Rectal smooth muscle tissue (tissue), 1 donor: ENCODE results near the gene CTNNA3.

ENCODE experiments used
- H3K27ac ChIP-seq: one replicate; pipeline ENCODE4 v1.7.0; 2013; ENCODE audit warnings: low read depth, low read length, inconsistent platforms
- H3K27me3 ChIP-seq: one replicate; pipeline ENCODE4 v1.7.0; 2013; ENCODE audit warnings: low read length; ENCODE audit not compliant: control insufficient read depth, insufficient read depth
- H3K36me3 ChIP-seq: one replicate; pipeline ENCODE4 v1.7.0; 2013; ENCODE audit warnings: low read length; ENCODE audit not compliant: control insufficient read depth, insufficient read depth
- H3K4me1 ChIP-seq: one replicate; pipeline ENCODE4 v1.7.0; 2013; ENCODE audit warnings: low read length; ENCODE audit not compliant: control insufficient read depth, insufficient read depth
- H3K4me3 ChIP-seq: one replicate; pipeline ENCODE4 v1.7.0; 2013; ENCODE audit warnings: low read length
- H3K9ac ChIP-seq: one replicate; pipeline ENCODE4 v1.7.0; 2013; ENCODE audit warnings: low read length

CTNNA3 gene

GRCh38 chr10:66189271-66189670, 1506.7 kb downstream of the CTNNA3 start:
- Histone ChIP-seq H3K27ac (no peak overlapping the region), H3K4me3 (no peak overlapping the region), H3K4me1 (no peaks in the 10 kb centered on the region), H3K9ac (no peak overlapping the region), H3K27me3 (no peaks in the 10 kb centered on the region), H3K36me3 (no peaks in the 10 kb centered on the region)

- Histone ChIP-seq H3K4me1 (no peaks in the 10 kb centered on the region), H3K9ac (no peak overlapping the region), H3K27me3 (no peaks in the 10 kb centered on the region), H3K4me3 (no peak overlapping the region), H3K27ac (no peak overlapping the region), H3K36me3 (no peaks in the 10 kb centered on the region)
Measured at GRCh38 chr10:66187053-66187733, 1508.8 kb downstream of the CTNNA3 start.

- H3K4me1 ChIP-seq: no peaks in the 10 kb centered on the region
- H3K27me3 ChIP-seq: no peaks in the 10 kb centered on the region
- no peak overlapping the region for H3K9ac ChIP-seq
- no peak overlapping the region for H3K27ac ChIP-seq
- no peaks in the 10 kb centered on the region for H3K36me3 ChIP-seq
- H3K4me3 ChIP-seq: no peak overlapping the region
Measured at GRCh38 chr10:66183028-66183427, 1513.0 kb downstream of the CTNNA3 start.

GRCh38 chr10:66180581-66181318, 1515.2 kb downstream of the CTNNA3 start:
- Histone ChIP-seq H3K4me1 (no peaks in the 10 kb centered on the region), H3K4me3 (no peak overlapping the region), H3K27me3 (no peaks in the 10 kb centered on the region), H3K36me3 (no peaks in the 10 kb centered on the region), H3K9ac (no peak overlapping the region), H3K27ac (no peak overlapping the region)

- H3K9ac ChIP-seq: no peak overlapping the region
- no peak overlapping the region for H3K27ac ChIP-seq
- H3K36me3 ChIP-seq: no peaks in the 10 kb centered on the region
- no peaks in the 10 kb centered on the region for H3K4me1 ChIP-seq
- no peaks in the 10 kb centered on the region for H3K27me3 ChIP-seq
- H3K4me3 ChIP-seq: no peak overlapping the region
Measured at GRCh38 chr10:66180021-66180420, 1516.0 kb downstream of the CTNNA3 start.

GRCh38 chr10:66176772-66177171, 1519.2 kb downstream of the CTNNA3 start:
- H3K4me3 ChIP-seq: no peak overlapping the region
- H3K4me1 ChIP-seq: no peaks in the 10 kb centered on the region
- H3K27ac ChIP-seq: no peak overlapping the region
- no peaks in the 10 kb centered on the region for H3K27me3 ChIP-seq
- H3K36me3 ChIP-seq: no peaks in the 10 kb centered on the region
- no peak overlapping the region for H3K9ac ChIP-seq

GRCh38 chr10:66167816-66168215, 1528.2 kb downstream of the CTNNA3 start:
- Histone ChIP-seq H3K27me3 (no peaks in the 10 kb centered on the region), H3K9ac (no peak overlapping the region), H3K27ac (no peak overlapping the region), H3K4me3 (no peak overlapping the region), H3K4me1 (no peaks in the 10 kb centered on the region), H3K36me3 (no peaks in the 10 kb centered on the region)

- Histone ChIP-seq H3K27ac (no peak overlapping the region), H3K36me3 (no peaks in the 10 kb centered on the region), H3K9ac (no peak overlapping the region), H3K4me1 (no peaks in the 10 kb centered on the region), H3K4me3 (no peak overlapping the region), H3K27me3 (no peaks in the 10 kb centered on the region)
Measured at GRCh38 chr10:66162560-66163143, 1533.3 kb downstream of the CTNNA3 start.

GRCh38 chr10:66151346-66151745, 1544.6 kb downstream of the CTNNA3 start:
- Histone ChIP-seq H3K4me1 (no peaks in the 10 kb centered on the region), H3K9ac (no peak overlapping the region), H3K27ac (no peak overlapping the region), H3K4me3 (no peak overlapping the region), H3K27me3 (no peaks in the 10 kb centered on the region), H3K36me3 (no peaks in the 10 kb centered on the region)

- Histone ChIP-seq H3K27ac (no peak overlapping the region), H3K9ac (no peak overlapping the region), H3K4me3 (no peak overlapping the region), H3K27me3 (no peaks in the 10 kb centered on the region), H3K4me1 (no peaks in the 10 kb centered on the region), H3K36me3 (no peaks in the 10 kb centered on the region)
Measured at GRCh38 chr10:66148312-66148711, 1547.7 kb downstream of the CTNNA3 start.

GRCh38 chr10:66144016-66144415, 1552.0 kb downstream of the CTNNA3 start:
- Histone ChIP-seq H3K36me3 (no peaks in the 10 kb centered on the region), H3K27ac (no peak overlapping the region), H3K4me1 (no peaks in the 10 kb centered on the region), H3K9ac (no peak overlapping the region), H3K27me3 (no peaks in the 10 kb centered on the region), H3K4me3 (no peak overlapping the region)

- Histone ChIP-seq H3K9ac (no peak overlapping the region), H3K4me3 (no peak overlapping the region), H3K36me3 (no peaks in the 10 kb centered on the region), H3K4me1 (peaks cover 3% of the 10 kb centered on the region), H3K27me3 (no peaks in the 10 kb centered on the region), H3K27ac (no peak overlapping the region)
Measured at GRCh38 chr10:66102756-66103155, 1593.2 kb downstream of the CTNNA3 start.
